ENCODE measurements around the gene ADD2.

GRCh38 chr2:70757360-70757759 lies 10.6 kb downstream of the ADD2 start:
- TF ChIP-seq SUZ12 (IDR thresholded peaks at IDR 0.05) = no peak
- no peak for TF ChIP-seq SP1 (IDR thresholded peaks at IDR 0.05)
- TF ChIP-seq ELF4 (IDR thresholded peaks at IDR 0.05) = no peak
- no peak for TF ChIP-seq BHLHE40 (IDR thresholded peaks at IDR 0.05; ENCODE audit: borderline replicate concordance)
- no peak for TF ChIP-seq NFRKB (IDR thresholded peaks at IDR 0.05)
- no peak for TF ChIP-seq FOXA1 (IDR thresholded peaks at IDR 0.05)
- no peak for TF ChIP-seq L3MBTL2 (conservative IDR thresholded peaks at IDR 0.05)
- TF ChIP-seq FOXK2 (IDR thresholded peaks at IDR 0.05) = no peak
- TF ChIP-seq PKNOX1 (IDR thresholded peaks at IDR 0.05) = no peak
